HG03135 (cell line): ENCODE data around the gene CTRB1.

Source experiments
- ATAC-seq: cut with Tn5 transposase; IDR thresholded peaks from one replicate; pipeline ENCODE4 v1.9.1; 2021; ENCODE audit warnings: mild to moderate bottlenecking, moderate library complexity; ENCODE audit not compliant: unreplicated experiment

The CTRB1 gene

GRCh38 chr16:75225092-75225491 is 6.3 kb downstream of the CTRB1 start:
- ATAC-seq: no peak

- no peak for ATAC-seq
Observed at GRCh38 chr16:75225678-75226515, 7.1 kb downstream of the CTRB1 start.

DNA sequence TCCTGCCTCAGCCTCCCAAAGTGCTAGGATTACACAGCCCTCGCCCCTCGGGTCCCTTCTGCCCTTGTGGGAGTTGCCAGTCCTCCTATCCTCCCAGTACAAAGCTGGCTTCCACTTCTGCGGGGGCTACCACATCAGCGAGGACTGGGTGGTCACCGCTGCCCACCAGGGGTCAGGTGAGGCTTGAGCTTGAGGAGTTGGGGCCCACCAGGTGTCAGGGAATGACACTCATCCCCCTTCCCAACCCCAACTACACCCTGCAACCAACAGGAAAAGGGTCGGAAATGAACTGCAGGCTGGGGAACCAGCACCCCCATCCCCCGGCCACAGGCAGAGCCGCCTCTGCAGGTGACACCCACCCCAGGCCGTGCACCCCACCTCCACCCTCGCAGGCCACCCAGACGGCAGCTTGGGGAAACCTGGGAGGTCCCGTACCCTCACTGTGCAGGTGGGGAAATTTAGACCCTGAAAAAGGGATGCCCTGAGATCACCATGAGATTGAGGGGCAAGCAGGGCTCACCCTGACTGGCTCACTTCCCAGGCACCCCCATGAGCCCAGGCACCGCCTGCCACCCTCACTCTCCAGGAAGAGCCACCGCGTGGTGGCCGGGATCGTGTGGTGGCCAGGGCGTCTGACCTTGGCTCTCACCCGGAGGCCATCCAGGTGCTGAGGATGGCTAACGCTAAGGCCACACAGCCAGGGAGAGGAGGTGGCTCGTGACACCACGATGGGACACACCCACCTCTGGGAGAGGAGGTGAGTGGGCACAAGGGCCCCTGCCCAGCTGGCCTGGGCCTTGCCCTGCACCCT is 8.0 kb downstream of the CTRB1 start:
- no peak for ATAC-seq

- ATAC-seq: no peak
Observed at GRCh38 chr16:75227361-75228142, 8.8 kb downstream of the CTRB1 start.

DNA sequence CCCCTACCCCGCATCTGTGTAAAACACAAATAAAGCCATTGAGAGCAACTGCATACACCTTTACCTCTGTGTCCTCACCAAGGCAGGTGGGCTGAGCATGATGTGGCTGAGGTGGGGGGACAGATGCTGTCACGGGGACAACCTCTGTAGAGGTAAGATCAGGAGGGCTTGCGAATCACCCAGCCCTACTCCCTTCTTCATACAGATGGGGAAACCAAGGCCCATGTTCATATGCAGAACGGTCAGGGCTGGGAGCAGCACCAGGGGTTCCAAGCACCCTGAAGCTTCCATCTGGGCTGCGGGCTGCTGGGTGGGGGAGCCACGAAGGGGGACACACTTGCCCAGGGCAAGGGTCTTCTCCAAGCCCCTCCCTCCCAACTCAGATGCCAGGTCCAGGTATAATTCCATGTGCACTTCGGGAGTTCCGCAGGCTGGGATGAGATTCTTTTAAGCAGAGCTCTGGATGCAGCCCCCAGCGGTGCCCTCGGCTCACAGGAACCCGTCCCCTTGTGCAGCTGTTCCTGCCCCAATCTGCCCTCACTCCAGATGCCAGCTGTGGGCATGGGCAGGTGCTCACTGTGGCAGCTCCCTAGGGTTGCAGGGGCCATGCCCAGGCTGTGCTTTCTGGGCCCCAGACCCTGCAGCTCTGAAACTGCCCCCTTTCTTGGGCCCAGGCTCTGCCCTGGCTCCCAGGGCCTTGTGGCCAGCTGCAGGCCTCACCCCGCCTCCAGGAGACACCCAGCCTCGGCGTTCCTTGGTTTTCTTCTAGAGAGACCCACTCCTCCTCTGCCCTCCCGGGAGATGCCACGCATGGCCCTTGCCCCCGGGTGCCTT is 9.6 kb downstream of the CTRB1 start:
- no peak for ATAC-seq

DNA sequence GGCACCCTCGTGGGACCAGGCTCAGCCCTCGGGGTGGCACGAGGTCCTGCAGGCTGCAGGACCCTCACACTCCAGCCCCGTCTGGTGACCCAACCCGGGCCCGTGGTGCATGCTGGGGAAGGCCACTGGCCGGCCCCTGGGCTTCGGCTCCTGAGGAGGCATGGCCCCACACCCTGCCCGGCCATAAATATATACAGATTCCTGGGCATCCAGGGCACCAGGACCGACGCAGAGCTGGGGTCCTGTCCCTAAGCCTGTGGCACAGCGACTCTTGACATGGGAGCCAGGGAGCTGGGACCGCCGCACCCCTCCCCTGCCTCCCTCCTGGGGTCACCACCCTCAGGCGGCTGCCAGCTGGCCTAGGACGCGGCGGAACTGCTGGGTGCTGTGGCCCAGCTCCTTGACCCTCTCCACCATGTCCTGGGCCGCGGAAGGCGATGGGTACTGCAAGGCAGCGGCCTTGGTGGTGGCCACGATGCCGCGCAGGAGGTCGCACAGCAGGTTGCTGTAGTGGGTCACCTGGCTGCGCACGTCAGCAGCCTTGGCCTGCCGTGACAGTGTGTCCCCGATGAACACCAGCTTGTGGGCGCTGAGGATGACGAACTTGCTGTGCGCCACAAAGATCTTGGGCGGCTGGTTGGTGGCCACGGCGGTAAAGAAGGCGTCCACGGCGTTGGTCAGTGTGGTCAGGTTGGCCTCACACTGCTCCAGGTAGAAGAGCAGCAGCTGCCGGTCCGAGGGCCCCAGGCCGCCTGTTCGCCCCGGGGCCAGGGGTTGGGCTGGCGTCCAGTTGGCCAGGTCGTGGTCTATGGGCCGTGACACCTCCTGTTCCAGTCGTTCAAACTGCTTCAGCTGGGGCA is 10.6 kb downstream of the CTRB1 start:
- no peak for ATAC-seq

DNA sequence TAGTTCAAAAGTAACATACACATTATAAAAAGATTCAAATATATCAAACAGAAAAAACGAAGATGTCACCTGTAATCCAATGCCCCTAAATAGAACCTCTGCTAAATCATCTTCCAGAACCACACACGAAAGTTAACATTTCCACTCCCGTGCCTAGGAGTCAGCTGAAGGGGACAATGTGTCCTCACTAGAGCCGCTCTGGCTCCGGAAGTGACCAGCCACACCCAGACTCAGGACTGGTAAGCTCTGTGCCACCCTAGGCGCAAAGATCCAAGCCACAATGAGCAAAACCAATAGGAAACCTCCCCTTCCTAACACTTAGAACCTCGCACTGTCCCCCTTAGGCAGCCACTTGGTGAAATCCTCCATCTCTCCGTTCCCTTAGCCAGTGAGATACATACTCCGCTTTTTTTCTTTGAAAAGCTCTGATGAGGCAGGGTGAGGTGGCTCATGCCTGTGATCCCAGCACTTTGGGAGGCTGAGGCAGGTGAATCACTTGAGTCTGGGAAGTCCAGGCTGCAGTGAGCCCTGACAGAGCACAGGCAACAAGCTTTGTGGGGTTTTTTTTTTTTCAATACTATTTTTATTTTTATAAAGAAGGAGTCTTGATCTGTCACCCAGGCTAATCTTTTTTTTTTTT is 11.8 kb downstream of the CTRB1 start:
- no peak for ATAC-seq

DNA sequence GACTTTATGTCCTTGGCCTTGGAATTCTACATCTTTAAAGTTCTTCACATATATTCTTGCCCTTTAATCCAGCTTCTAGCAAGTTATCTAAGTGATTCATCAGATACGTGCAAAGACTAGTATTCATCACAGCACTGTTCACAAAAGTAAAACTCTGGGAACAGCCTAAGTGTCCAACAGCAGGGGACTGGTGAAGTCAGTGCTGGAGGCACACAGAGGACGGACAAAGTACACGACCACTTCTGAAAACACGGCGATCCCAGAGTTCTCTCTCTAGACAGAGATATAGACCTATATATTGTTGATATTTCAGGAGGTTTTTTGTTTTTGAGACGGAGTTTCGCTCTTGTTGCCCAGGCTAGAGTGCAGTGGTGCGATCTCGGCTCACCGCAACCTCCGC is 12.8 kb downstream of the CTRB1 start:
- no peak for ATAC-seq

- no peak for ATAC-seq
Observed at GRCh38 chr16:75233611-75233938, 14.8 kb downstream of the CTRB1 start.

- no peak for ATAC-seq
Observed at GRCh38 chr16:75234856-75235696, 16.3 kb downstream of the CTRB1 start.

GRCh38 chr16:75235721-75236193 is 17.0 kb downstream of the CTRB1 start:
- ATAC-seq: no peak

DNA sequence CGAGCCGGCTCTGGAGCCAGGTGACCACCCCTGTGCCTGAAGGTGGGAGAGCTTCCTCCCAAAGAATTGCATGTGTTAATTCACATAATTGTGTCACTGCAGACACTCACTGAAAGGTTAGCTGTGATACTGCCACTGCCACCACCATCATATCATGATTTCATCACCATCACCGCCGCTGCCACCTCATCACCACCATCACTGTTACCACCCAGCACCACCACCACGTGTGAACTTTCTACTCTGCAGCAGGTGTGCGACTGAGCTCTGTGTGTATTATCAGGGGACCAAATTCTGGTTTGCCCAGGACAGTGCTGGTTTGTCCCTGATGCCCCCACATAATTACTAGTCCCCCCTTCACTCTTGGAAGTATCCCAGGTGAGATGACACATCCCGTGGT is 17.4 kb downstream of the CTRB1 start:
- no peak for ATAC-seq

- ATAC-seq: no peak
Observed at GRCh38 chr16:75236736-75237397, 18.1 kb downstream of the CTRB1 start.

GRCh38 chr16:75237398-75238131 is 18.8 kb downstream of the CTRB1 start:
- ATAC-seq: no peak

DNA sequence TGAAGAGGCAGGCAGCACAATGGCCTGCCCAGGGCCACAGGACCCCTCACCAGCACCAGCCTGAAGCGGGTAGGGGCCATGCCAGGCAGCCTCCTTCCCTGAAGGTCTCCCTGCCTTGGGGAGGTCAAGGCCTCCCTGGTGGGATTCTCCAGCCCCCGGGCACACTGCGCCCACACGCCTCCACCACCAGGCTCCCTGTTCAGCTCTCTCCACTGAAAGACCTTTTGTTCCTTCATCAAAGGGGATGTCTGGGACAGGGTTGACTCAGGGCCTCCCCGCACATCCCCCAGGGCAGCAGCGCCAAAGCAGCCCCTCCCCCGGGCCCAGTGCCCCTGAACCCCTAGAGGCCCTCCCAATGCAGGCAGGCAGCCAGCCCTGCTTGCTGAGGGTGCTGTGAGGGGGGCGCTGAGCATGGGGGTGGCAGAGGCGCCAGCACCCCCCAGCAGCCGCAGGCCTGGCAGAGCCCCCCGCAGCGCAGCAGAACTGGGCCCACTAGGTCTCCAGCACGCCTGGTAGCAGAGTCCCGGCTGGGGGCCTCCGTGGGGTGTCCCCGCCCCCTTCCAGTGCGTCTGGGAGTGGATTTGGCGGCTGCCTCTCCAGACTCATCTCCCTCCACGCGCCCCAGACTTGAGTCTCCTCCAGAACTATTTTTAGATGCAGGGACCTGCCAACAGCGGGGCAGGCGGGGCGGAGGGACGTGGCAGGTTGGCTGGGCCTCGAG is 19.5 kb downstream of the CTRB1 start:
- no peak for ATAC-seq

DNA sequence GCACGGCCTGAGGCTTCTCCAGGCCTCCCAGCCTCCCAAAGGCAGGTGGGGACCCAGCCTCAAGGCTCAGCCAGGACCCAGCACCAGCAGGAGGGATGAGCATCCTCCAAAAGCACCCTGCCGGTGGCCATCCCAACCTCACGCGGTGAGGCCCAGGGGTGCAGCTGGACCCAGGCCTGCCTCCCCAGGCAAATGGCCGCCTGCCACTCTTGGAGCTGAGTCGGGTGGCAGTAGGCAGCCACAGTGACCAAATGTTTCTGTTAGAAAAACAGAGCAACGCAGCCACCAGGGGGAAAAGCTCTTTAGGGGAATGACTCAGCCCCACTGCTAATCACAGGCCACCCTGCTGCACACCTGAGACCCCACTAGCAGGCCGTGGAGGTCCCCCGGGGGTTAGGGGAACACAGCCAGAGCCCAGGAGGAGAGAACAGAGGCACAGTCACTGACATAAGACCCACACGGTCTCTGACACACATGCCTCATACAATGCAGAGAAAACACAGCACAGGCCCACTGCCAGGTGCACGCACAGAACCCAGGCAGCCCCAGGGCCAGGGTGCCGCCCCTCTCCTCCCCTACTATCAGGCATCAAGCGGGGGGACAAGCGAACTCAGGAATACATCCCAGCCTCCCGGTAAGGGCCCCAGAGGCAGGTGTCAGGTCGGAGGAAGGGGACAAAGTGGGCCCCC is 20.2 kb downstream of the CTRB1 start:
- ATAC-seq: no peak
